Thymus (tissue), 11 donors: ENCODE results near the gene OR2F1. TPM values are rescaled to one million over a fixed set of nuclear protein-coding genes. Genes with fewer than 3 reads are reported as not detected.

Source experiments
- DNase-seq, 9 donors: peaks; one replicate each; pipeline ENCODE4 v3.0.0-alpha.2; 2013; ENCODE audit warnings: low spot score in 9 of 9, low read depth in 6 of 9, missing footprints in 1 of 9
- H3K27ac ChIP-seq, 2 donors: one replicate each; pipeline ENCODE4 v1.5.1; 2013; ENCODE audit warnings: control low read depth in 1 of 2, low read depth in 1 of 2, low read length in 1 of 2, mild to moderate bottlenecking in 1 of 2, moderate library complexity in 1 of 2
- H3K27me3 ChIP-seq, 2 donors: one replicate each; pipeline ENCODE4 v1.5.1; 2013; ENCODE audit warnings: low read length in 1 of 2; ENCODE audit not compliant: control insufficient read depth in 2 of 2, insufficient read depth in 1 of 2
- H3K36me3 ChIP-seq, 2 donors: one replicate each; pipeline ENCODE4 v1.5.1; 2013; ENCODE audit warnings: low read length in 1 of 2, mild to moderate bottlenecking in 1 of 2, moderate library complexity in 1 of 2; ENCODE audit not compliant: control insufficient read depth in 2 of 2, insufficient read depth in 2 of 2
- H3K4me1 ChIP-seq, 2 donors: one replicate each; pipeline ENCODE4 v1.5.1; 2013; ENCODE audit warnings: low read length in 2 of 2; ENCODE audit not compliant: control insufficient read depth in 2 of 2, insufficient read depth in 2 of 2
- H3K4me3 ChIP-seq, 2 donors: one replicate each; pipeline ENCODE4 v1.5.1; 2013; ENCODE audit warnings: low read length in 2 of 2, control low read depth in 1 of 2, mild to moderate bottlenecking in 1 of 2
- H3K9me3 ChIP-seq, 2 donors: one replicate each; pipeline ENCODE4 v1.5.1; 2013; ENCODE audit warnings: low read length in 1 of 2, mild to moderate bottlenecking in 1 of 2; ENCODE audit not compliant: control insufficient read depth in 2 of 2, insufficient read depth in 1 of 2
- WGBS: extraction: QIAGEN DNeasy Blood & Tissue Kit; methylation state at CpG from one replicate; pipeline ENCODE4 v1.1.7; 2013; 5-methylcytosine and 5-hydroxymethylcytosine counted together
- polyA plus RNA-seq: library from polyadenylated mRNA; stranded (reverse); fragments of 200-250 nt; gene quantifications from one replicate; pipeline ENCODE4 v1.2.3, GENCODE V29; 2013
- total RNA-seq: library from RNA; stranded (reverse); fragments of 120-200 nt; gene quantifications from one replicate; pipeline ENCODE4 v1.2.4, GENCODE V29; 2013
- donor health status: healthy.

The OR2F1 gene
- total and polyA plus RNA-seq, 2 donors, result not detected

DNA sequence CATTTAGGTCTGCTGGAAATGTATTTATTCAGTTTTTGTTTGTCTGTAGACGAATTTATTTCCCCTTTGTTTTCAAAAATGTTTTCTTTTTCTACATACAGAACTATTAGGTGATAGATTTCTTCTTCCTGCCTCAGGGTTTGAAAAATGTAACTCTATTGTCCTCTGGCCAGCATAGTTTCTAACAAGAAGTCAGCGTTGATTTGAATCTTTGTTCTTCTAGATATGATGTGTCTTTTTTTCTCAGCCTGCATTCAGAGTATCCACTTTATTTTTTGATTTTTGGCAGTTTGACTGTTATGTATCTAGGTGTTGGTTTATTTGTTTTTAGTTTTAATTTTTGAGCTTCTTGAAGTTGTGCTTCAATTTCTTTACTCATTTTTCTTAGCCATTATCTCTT lies 7.5 kb upstream of the OR2F1 start:
- Histone ChIP-seq H3K27me3 (no peaks in the 10 kb centered on the region), H3K36me3 (no peaks in the 10 kb centered on the region), H3K4me1 (no peaks in the 10 kb centered on the region), H3K27ac (no peak overlapping the region), H3K9me3 (peaks cover 0 to 2% of the 10 kb centered on the region in 2 donors), H3K4me3 (no peak overlapping the region)
- WGBS, result 95% methylated on average over 2 of the region's 2 CpGs
- DNase-seq, result no peak

DNA sequence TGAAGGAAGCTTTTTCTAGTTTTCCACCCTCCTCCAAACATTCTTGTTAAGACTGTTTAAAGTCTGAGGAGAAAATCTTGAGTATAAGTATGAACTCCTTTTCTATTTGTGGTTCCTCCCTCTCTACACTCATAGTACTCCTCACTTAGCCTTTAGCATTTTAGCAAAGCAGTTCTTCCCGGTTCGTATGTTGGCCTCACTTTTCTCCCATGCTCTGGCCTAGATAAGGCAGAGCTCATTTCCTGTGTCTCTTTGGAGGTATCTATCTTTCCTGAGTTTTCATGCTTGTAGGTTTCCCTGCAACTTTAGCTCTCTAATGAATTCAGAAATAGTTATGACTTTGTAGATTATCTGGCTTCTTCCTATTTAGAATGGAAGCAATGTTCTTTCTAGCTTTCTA lies 5.9 kb upstream of the OR2F1 start:
- Histone ChIP-seq H3K27ac (no peak overlapping the region), H3K4me1 (no peaks in the 10 kb centered on the region), H3K36me3 (no peaks in the 10 kb centered on the region), H3K4me3 (no peak overlapping the region), H3K9me3 (peaks cover 0 to 2% of the 10 kb centered on the region in 2 donors), H3K27me3 (no peaks in the 10 kb centered on the region)
- DNase-seq, result no peak
- 34% methylated on average over 2 of the region's 2 CpGs for WGBS

DNA sequence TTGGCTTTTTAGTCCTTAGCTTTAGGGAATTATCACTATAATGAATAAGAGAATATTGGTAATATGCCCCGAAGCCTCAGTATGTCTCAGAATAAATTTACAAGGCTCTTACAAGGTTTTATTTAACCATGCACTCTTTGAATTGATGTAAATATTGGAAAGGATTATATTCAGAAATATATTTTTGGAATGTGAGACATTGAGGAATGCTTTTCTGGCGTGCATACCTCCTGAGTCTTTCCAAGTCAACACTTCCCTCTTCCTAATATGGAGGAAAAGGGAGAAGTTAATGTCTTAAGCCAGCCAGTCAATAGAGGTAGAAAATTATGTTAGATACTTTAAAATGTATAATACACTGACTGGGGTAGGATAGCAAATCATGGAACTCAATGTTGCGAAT lies 1.2 kb upstream of the OR2F1 start:
- Histone ChIP-seq H3K9me3 (peaks cover 0 to 2% of the 10 kb centered on the region in 2 donors), H3K27me3 (no peaks in the 10 kb centered on the region), H3K36me3 (no peaks in the 10 kb centered on the region), H3K4me1 (no peaks in the 10 kb centered on the region), H3K4me3 (no peak overlapping the region), H3K27ac (no peak overlapping the region)
- no peak for DNase-seq
- WGBS, result 93% methylated on average over 3 of the region's 3 CpGs

DNA sequence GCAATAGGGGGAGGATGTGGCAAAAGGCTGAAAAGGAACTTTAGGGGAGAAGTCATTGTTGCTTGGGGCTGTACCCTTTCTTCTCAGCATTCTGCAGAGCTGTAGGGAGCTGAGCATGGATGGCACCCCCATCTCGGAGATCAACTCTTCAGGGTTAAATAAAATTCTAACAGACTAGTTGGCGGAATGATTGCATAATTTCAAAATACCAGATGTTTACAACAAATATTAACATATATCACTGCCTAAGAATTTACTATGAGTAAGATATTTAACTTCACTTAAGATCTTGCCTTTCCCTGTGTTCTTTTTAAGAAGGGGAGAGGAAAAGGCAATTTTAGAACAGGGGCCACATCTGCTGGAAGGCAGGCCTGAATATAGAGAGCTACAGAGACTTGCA lies 509 bp upstream of the OR2F1 start:
- Histone ChIP-seq H3K4me3 (no peak overlapping the region), H3K27me3 (no peaks in the 10 kb centered on the region), H3K27ac (no peak overlapping the region), H3K36me3 (no peaks in the 10 kb centered on the region), H3K4me1 (no peaks in the 10 kb centered on the region), H3K9me3 (peaks cover 0 to 2% of the 10 kb centered on the region in 2 donors)
- WGBS, result 95% methylated on average over 2 of the region's 2 CpGs
- DNase-seq, result no peak

DNA sequence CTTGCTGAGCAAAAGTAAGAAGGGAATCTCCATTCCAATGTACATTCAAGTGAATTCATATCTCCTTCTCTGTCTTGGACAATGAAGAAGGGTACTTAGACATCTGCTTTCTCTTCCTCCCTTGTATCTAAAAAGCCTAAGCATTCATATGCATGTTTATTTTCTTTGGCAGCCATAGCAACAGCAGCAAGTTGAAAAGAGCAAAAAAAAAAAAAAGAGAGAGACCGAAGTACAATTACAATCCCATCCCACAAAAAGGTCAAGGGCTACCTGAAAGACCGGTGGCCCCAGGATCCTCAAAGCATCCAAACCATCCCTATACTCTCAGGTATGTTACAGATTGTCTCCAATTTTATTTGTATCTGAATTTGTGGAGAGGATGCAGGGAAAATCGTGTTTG lies 4.1 kb downstream of the OR2F1 start:
- 86% methylated on average over 3 of the region's 3 CpGs for WGBS
- no peaks in the 10 kb centered on the region for H3K36me3 ChIP-seq
- H3K4me3 ChIP-seq, result no peak overlapping the region
- no peaks in the 10 kb centered on the region for H3K27me3 ChIP-seq
- H3K4me1 ChIP-seq, result no peaks in the 10 kb centered on the region
- no peaks in the 10 kb centered on the region for H3K9me3 ChIP-seq
- no peak for DNase-seq
- no peak overlapping the region for H3K27ac ChIP-seq

DNA sequence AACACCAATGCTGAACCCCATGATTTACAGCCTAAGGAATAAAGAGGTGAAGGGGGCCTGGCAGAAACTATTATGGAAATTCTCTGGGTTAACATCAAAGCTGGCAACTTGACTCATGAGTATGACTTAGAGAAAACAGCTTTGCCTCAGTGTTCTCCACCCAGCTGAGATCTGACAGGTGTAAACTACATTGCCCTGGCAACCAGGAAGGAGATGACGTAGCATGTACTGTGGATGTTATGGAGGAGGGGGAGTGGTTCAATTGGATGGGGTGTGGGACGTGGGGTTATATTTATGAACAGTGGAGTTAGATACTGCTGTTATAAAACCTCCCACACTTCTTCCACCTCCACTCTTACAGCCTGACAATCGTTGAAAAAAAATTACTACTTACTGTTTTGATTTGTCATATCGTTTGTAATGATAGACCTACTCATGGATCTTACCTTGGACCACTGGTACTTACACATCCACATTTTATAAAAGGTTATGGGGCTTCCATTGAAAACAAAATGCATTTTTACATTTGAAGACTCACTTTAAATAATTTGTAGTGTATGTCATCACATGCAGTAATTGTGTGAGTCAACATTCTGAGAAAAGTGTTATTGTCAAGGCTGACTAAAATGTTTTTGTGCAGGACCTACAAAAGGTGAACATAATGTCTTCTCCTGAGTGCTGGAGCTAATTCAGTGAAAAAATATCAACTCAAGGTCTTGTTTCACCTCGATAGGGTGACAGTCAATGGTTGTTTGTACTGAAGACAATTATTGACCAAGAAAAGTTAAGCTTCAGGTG lies 6.4 kb downstream of the OR2F1 start:
- Histone ChIP-seq H3K4me1 (no peaks in the 10 kb centered on the region), H3K9me3 (no peaks in the 10 kb centered on the region), H3K36me3 (no peaks in the 10 kb centered on the region), H3K27ac (no peak overlapping the region), H3K4me3 (no peak overlapping the region), H3K27me3 (no peaks in the 10 kb centered on the region)
- no peak for DNase-seq
- 87% methylated on average over 5 of the region's 5 CpGs for WGBS

DNA sequence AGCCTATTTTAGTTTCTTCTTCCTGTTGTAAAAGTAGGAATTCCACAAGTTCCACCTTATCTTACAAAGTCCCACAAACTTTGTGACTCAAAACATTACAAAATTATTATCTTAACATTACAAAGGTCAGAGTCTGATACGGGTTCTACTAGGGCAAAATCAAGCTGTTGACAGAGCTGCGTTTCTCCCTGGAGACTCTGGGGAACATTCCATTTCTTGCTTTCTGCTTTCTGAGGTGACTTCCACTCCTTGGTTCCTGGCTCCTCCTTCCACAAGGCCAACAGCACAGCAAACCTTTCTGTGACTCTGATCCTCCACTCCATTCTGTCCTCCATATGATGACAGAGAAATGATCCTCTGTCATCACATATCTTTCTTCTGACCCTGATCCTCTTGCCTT lies 10.6 kb downstream of the OR2F1 start:
- no peak overlapping the region for H3K27ac ChIP-seq
- no peaks in the 10 kb centered on the region for H3K36me3 ChIP-seq
- no peaks in the 10 kb centered on the region for H3K27me3 ChIP-seq
- no peak for DNase-seq
- H3K4me3 ChIP-seq, result no peak overlapping the region
- no peaks in the 10 kb centered on the region for H3K4me1 ChIP-seq
- WGBS, result 94% methylated on average over 2 of the region's 2 CpGs
- H3K9me3 ChIP-seq, result no peaks in the 10 kb centered on the region

DNA sequence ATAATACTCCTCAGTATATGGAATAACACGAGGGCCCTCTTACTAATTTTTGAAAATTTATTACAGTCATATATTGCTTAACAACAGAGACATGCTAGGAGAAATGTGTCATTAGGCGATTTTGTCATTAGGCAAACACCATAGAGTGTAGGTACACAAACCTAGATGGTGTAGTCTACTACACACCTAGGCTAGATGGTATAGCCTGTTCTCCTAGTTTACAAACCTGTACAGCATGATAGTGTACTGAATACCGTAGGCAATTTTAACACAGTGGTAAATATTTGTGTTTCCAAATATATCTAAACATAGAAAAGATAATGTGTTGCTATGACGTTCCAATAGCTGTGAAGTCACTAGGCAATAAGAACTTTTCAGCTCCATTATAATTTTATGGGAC lies 12.8 kb downstream of the OR2F1 start:
- Histone ChIP-seq H3K27ac (no peak overlapping the region), H3K4me3 (no peak overlapping the region), H3K4me1 (no peaks in the 10 kb centered on the region), H3K36me3 (no peaks in the 10 kb centered on the region), H3K27me3 (no peaks in the 10 kb centered on the region), H3K9me3 (no peaks in the 10 kb centered on the region)
- no peak for DNase-seq
- 92% methylated on average over 4 of the region's 4 CpGs for WGBS

DNA sequence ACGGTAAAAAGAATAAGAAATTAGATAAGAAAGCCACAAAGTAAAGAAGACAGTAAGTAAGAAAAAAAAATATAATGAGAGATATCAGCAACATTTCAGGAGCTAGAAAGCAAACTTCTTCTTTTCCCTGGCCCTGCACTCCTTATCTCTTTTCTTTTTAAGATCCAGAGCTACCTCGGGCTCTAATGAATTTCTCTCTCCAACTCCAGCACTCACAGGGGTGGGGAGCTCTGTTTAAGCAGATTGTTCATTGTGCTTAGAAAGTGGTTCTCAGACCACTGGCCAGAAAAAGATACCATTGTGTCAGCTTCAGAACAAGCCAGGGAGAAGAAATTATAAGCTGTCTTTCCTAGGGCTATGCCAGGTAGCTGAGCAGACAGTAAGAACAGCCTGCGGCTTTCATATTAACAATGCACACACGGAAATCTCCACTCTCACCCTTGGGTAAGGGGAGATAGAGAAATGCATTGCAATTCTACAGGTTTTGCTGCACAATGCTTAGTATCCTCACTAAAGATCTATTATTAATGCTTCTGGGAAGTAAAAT lies 19.3 kb downstream of the OR2F1 start:
- Histone ChIP-seq H3K4me3 (no peak overlapping the region), H3K9me3 (no peaks in the 10 kb centered on the region), H3K27ac (no peak overlapping the region), H3K4me1 (no peaks in the 10 kb centered on the region), H3K27me3 (no peaks in the 10 kb centered on the region), H3K36me3 (no peaks in the 10 kb centered on the region)
- WGBS, result 84% methylated on average over 4 of the region's 4 CpGs
- no peak for DNase-seq
